KOPT-K1 (cell line): Measurements from ENCODE around the gene TCTN1.
"Not testable (repeated sequence)": the region's sequence is repeated elsewhere in the genome, so short reads cannot be mapped to it uniquely, and the experiment has no call there.

Experiments used
- H3K27ac ChIP-seq: fragments of 200-600 bp; sonication (generic); 2 replicates; pipeline ENCODE4 v1.5.1; 2016; ENCODE audit warnings: antibody characterized with exemption, mild to moderate bottlenecking, low read depth, low read length; ENCODE audit not compliant: poor library complexity, severe bottlenecking
- H3K36me3 ChIP-seq: fragments of 200-600 bp; sonication (generic); 2 replicates; pipeline ENCODE4 v1.5.1; 2017; ENCODE audit warnings: antibody characterized with exemption, mild to moderate bottlenecking, low read length, moderate library complexity; ENCODE audit not compliant: insufficient read depth
- H3K9me3 ChIP-seq: fragments of 200-600 bp; sonication (generic); 2 replicates; pipeline ENCODE4 v1.5.1; 2017; ENCODE audit warnings: antibody characterized with exemption, low read length, mild to moderate bottlenecking; ENCODE audit not compliant: insufficient read depth, poor library complexity, severe bottlenecking

TCTN1 gene

DNA sequence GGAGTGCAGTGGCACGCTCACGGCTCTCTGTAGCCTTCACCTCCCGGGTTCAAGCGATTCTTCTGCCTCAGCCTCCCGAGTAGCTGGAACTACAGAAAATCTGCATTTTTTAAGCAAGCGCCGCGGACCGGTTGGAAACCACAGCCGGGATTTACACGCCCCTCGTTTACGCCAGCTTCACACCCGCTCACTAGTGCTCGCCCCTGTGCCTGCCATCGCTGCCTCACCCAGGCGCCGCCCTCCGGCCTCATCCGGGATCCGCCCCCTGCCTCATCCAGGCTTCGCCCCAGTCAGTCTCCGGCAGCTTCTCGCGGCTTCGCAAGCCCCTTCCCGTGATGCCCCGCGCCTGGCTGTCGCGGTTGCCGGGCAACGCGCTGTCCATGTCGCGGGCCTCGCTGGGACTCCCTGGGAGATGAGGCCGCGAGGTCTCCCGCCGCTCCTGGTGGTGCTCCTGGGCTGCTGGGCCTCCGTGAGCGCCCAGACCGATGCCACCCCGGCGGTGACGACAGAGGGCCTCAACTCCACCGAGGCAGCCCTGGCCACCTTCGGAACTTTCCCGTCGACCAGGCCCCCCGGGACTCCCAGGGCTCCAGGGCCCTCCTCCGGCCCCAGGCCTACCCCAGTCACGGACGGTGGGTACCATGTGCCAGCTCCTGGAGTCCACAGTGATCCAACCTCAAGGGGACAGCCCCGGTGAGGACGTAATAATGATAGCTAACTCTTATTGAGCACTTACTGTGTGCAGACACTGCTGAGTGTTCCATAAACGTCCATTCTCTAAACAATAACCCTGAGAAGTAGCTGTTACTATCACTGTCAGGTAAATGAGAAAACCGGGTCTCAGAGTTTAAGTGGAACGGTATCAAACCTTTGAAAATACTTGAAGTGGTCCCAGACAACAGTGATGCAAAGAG, at the start of gene TCTN1:
Gene TCTN1, plus strand, starts transcription at position 359 of the 914 bp plus-strand sequence. Its CDS starts 54 bp downstream, at position 413.
- peak within 1 kb of the TSS; percentile 72 for H3K27ac ChIP-seq
- H3K9me3 ChIP-seq = no peaks in the 10 kb centered on the region
- H3K36me3 ChIP-seq = no peaks in the 10 kb centered on the region

- Histone ChIP-seq H3K27ac (no peak overlapping the region), H3K9me3 (peaks cover 10% of the 10 kb centered on the region), H3K36me3 (peaks cover 8% of the 10 kb centered on the region)
These were observed 49.4 kb upstream of the TCTN1 start for GRCh38 chr12:110564471-110564991.

DNA sequence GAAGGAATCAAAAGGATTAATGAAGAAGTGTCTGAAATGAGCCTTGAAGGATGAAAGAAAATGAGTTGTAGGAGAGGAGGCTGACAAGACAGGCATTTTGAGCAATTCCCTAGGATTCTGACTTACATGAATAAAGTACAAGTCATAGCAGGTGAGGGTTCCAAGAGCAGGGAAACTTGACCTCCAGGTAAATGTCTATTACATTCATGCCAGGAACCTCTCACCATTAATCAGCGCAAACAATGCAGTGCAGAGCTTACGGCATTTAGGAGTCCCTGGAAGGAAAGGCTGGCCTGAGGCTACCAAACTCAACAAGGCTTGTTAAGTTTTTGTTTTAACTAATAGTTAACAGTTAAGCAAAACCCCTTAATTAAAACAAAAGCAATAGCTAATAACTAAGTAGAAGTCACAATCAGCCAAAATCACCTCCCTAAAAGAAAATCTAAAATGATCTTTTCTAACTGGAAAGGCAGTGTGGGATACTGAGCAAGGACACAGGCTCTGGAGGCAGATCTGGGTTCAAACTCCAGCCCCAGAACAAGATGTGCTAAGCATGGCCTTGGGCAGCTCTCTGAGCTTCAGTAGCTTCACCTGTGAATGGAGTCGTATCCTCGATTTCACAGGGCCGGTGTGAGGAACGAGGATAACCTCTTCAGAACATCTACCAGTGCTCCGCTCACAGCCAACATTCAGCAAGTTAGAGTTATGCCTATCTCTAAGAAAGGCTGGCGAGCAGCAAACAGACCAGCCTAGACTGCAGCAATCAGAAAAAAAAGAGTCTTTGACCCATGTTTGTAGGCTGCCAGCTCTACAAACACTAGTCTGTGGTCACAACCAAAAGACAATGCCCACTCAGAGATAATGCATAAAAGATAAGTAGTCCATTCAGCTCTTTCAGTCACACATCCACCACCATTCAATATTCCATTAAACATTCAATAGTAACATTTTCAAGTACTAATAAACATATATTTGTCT, 47.7 kb upstream of the TCTN1 start:
- H3K36me3 ChIP-seq = no peaks in the 10 kb centered on the region
- H3K27ac ChIP-seq = no peak overlapping the region
- H3K9me3 ChIP-seq = peaks cover 16% of the 10 kb centered on the region

DNA sequence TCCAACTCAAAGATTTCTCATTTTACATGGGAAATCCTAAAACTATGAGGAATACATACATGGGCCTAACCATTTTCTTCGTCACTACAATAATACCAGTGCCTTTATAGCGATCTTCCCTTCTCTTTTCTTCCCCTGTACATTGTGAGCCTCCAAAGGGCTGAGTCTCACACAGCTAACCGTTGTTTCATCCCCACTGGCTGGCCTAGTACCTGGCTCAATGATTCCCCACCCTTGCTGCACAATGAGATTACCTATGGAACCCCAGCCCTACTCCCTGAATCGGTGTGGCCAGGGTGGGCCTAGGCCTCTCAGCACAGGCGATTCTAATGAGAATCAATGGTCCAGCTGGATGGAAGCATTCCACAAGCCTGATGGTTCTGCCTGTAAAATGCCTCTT, 46.9 kb upstream of the TCTN1 start:
- Histone ChIP-seq H3K36me3 (peaks cover 6% of the 10 kb centered on the region; the same call in 1 of the 2 replicates), H3K27ac (no peak overlapping the region), H3K9me3 (peaks cover 24% of the 10 kb centered on the region)

DNA sequence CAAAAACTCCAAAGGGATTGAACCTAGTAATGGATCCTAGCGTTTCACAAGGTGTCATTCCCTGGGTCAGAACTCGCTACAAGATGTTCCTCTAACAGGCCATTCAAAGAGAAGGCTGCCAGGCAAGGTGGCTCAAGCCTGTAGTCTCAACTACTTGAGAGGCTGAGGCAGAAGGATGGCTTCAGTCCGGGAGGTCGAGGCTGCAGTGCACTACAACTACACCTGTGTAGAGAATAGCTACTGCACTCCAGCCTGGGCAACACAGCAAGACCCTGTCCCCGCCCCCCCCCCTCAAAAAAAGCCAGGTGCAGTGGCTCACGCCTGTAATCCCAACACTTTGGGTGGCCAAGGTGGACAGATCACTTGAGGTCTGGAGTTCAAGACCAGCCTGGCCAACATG, 45.2 kb upstream of the TCTN1 start:
- peaks cover 41% of the 10 kb centered on the region for H3K9me3 ChIP-seq
- peaks cover 17% of the 10 kb centered on the region; the same call in 1 of the 2 replicates for H3K36me3 ChIP-seq
- H3K27ac ChIP-seq = no peak overlapping the region

DNA sequence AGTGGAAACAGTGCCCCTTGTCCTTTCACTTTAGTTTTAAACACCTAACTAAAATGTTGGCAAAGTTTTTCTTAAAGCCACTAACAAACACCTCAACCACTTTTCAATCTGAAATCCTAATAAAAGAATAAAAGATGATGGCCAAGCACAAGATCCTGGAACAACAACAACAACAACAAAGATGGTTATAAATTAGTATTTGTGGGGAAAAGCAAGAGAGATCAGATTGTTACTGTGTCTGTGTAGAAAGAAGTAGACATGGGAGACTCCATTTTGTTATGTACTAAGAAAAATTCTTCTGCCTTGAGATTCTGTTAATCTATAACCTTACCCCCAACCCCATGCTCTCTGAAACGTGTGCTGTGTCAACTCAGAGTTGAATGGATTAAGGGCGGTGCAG, 44.1 kb upstream of the TCTN1 start:
- peaks cover 17% of the 10 kb centered on the region; the same call in 1 of the 2 replicates for H3K36me3 ChIP-seq
- not testable (repeated sequence) for H3K27ac ChIP-seq
- H3K9me3 ChIP-seq = peaks cover 41% of the 10 kb centered on the region

DNA sequence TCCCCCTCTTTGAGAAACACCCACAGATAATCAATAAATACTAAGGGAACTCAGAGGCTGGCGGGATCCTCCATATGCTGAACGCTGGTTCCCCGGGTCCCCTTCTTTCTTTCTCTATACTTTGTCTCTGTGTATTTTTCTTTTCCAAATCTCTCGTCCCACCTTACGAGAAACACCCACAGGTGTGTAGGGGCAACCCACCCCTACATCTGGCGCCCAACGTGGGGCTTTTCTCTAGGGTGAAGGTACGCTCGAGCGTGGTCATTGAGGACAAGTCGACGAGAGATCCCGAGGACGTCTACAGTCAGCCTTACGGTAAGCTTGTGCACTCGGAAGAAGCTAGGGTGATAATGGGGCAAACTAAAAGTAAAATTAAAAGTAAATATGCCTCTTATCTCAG, 43.1 kb upstream of the TCTN1 start:
- Histone ChIP-seq H3K9me3 (peaks cover 41% of the 10 kb centered on the region), H3K36me3 (peaks cover 17% of the 10 kb centered on the region; the same call in 1 of the 2 replicates)
- not testable (repeated sequence) for H3K27ac ChIP-seq

DNA sequence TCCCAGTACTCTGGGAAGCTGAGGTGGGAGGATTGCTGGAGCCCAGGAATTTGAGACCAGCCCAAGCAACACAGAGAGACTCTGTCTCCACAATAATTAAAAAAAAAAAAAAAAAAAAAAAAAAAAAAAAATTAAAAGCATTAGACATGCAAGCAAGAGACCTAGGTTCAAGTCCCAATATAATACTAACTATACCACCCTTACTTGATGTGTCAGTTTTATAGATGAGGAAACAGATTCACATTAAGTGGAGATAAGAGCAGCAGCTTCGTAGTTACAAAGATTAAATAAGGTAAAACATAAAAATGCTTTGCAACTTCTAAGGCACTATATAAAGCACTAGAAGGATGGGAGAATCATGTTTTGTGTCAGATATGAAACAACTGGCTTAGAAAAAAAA, 39.9 kb upstream of the TCTN1 start:
- no peak overlapping the region for H3K27ac ChIP-seq

GRCh38 chr12:110574717-110575230, 39.2 kb upstream of the TCTN1 start:
- peaks cover 17% of the 10 kb centered on the region; the same call in 1 of the 2 replicates for H3K36me3 ChIP-seq
- H3K9me3 ChIP-seq = peaks cover 28% of the 10 kb centered on the region
- not testable (repeated sequence) for H3K27ac ChIP-seq

More for the DNA sequence above, 39.9 kb upstream of the TCTN1 start:
- Histone ChIP-seq H3K9me3 (peaks cover 36% of the 10 kb centered on the region), H3K36me3 (peaks cover 17% of the 10 kb centered on the region; the same call in 1 of the 2 replicates)

DNA sequence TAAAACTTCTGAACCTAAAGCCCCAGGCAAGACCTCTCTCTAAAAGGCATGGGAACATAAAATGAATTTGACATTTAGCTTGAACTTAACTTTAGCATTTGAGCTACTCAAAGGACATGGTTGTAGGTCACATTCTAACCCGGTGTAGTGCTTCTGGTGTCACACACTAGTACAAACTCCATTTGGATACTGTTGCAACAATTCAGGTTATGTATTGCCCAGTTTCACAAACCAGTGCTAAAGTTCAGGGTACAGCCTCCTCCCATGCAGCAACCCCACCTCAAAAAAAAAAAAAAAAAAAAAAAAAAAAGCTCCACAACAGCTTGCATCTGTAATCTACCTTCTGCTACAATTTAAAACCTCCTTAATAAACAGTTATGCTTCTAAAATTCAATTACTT, 38.6 kb upstream of the TCTN1 start:
- Histone ChIP-seq H3K36me3 (peaks cover 17% of the 10 kb centered on the region; the same call in 1 of the 2 replicates), H3K9me3 (peaks cover 26% of the 10 kb centered on the region), H3K27ac (no peak overlapping the region)

DNA sequence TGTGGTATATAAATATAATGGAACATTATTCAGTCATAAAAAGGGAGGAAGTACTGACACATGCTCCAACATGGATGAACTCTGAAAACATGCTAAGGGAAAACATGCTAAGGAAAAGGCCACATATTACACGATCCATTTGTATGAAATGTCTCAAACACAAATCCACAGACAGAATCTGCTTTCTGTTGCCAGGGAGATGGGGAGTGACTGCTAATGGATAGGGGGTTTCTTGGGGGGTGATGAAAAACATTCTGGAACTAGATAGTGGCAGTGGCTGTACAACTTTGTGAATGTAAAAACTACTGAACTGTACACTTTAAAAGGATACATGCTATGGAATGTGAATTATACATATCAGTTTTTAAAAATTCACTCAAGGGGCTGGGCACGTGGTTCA, 37.4 kb upstream of the TCTN1 start:
- Histone ChIP-seq H3K27ac (no peak overlapping the region), H3K9me3 (peaks cover 22% of the 10 kb centered on the region), H3K36me3 (peaks cover 16% of the 10 kb centered on the region; the same call in 1 of the 2 replicates)

GRCh38 chr12:110577864-110578693, 35.9 kb upstream of the TCTN1 start:
- Histone ChIP-seq H3K27ac (peak overlapping the region; percentile 25), H3K9me3 (peaks cover 6% of the 10 kb centered on the region), H3K36me3 (0 out of 2 replicates have a peak, but pooled peaks cover 4% of the 10 kb centered on the region)

GRCh38 chr12:110578694-110579534, 35.0 kb upstream of the TCTN1 start:
- Histone ChIP-seq H3K9me3 (no peaks in the 10 kb centered on the region), H3K27ac (no peak overlapping the region), H3K36me3 (no peaks in the 10 kb centered on the region)
